BLaER1 treated with 17β-estradiol and CSF1 and Interleukin-3, amounts not matched to agents 10 nM and 100 nM (cell line): ENCODE results near the gene KRT83.

ENCODE experiments used
- H3K27ac ChIP-seq, 11 experiments: shearing (Covaris generic); formaldehyde crosslinking; 2 replicates each; pipeline ENCODE4 v1.8.1; 2022
- H3K27me3 ChIP-seq, 11 experiments: shearing (Covaris generic); formaldehyde crosslinking; 2 replicates each; pipeline ENCODE4 v1.8.1; 2022
- H3K36me3 ChIP-seq, 11 experiments: shearing (Covaris generic); formaldehyde crosslinking; 2 replicates each; pipeline ENCODE4 v1.8.1; 2022
- H3K4me1 ChIP-seq, 10 experiments: shearing (Covaris generic); formaldehyde crosslinking; 2 replicates each; pipeline ENCODE4 v1.8.1; 2022
- H3K4me2 ChIP-seq, 11 experiments: shearing (Covaris generic); formaldehyde crosslinking; 2 replicates each; pipeline ENCODE4 v1.8.1; 2022
- H3K4me3 ChIP-seq, 10 experiments: shearing (Covaris generic); formaldehyde crosslinking; 2 replicates each; pipeline ENCODE4 v1.8.1; 2022
- H3K9ac ChIP-seq, 11 experiments: shearing (Covaris generic); formaldehyde crosslinking; 2 replicates each; pipeline ENCODE4 v1.8.1; 2022
- H3K9me3 ChIP-seq, 11 experiments: shearing (Covaris generic); formaldehyde crosslinking; replicated peaks in 1 of 11; 2 replicates each; pipeline ENCODE4 v1.8.1; 2022
- H4K20me1 ChIP-seq, 11 experiments: shearing (Covaris generic); formaldehyde crosslinking; 2 replicates each; pipeline ENCODE4 v1.8.1; 2022
- Cebpa-rat ChIP-seq, 11 experiments: shearing (Covaris generic); IDR thresholded peaks; 2 replicates each; pipeline ENCODE4 v1.8.1; 2022

Gene KRT83

DNA sequence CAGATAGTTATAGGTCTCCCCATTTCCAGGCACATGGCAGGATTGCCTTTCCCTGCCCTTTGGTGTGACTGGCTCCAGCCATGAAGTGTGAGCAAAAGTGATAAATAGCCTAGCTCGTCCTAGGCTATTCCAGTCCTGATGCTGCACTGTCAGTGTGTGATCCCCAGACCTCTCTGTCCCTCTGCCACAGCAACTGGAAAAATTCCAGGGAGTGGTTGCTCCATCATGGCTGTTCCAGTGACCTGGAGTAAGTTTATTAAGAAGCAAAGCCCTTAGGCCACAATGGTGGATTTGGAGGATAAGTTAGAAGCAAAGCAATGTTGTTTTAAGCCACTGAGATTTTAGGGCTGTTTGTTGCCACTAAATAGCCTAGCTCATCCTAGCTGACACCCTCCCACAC, 9.8 kb upstream of the KRT83 start:
- no peak for TF ChIP-seq Cebpa-rat (IDR thresholded peaks at IDR 0.05)
- no peaks in the 10 kb centered on the region for H4K20me1 ChIP-seq
- no peak overlapping the region for H3K4me2 ChIP-seq
- H3K27ac ChIP-seq, result no peak overlapping the region
- no peak overlapping the region for H3K4me3 ChIP-seq
- peaks cover 5 to 11% (median 8%) of the 10 kb centered on the region in 11 experiments for H3K9me3 ChIP-seq
- no peaks in the 10 kb centered on the region; a peak in 1 of 22 replicates for H3K36me3 ChIP-seq
- peaks cover 0 to 13% (median 0%) of the 10 kb centered on the region in 10 experiments; a peak in 5 of 20 replicates for H3K4me1 ChIP-seq
- no peak overlapping the region for H3K9ac ChIP-seq
- no peaks in the 10 kb centered on the region for H3K27me3 ChIP-seq

DNA sequence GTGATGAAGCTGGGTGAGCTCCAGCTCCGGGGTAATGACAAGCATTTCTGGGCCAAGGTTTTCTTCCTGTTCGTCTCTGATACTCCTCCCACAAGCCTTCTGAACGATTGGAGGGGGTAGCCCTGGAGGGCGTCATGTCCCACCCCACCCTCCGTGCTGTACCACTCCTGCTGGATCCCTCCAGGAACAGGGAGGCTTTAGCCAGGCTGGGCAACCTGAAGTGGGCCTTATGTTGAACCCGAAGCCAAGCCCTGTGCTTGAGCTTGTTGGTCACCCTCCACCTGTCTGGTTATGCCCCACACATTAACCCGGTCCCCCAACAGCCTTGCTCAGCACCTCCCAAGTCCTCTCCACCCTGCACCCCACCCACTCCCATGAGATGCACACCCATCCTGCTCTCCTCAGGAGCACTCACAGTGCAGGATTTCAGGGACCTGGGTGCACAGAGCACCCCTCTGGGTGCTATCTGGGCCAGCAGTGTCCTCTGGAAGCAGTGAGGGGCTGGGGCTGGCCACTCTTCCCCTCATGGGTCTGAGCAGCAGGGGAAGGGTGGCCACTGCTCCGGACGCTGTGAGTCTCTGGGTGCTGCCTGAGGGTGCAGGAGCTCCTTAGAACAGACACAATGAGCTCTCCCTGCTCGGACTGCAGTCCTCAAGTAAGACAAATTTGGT, 6.8 kb upstream of the KRT83 start:
- H3K4me2 ChIP-seq, result no peak overlapping the region
- H3K9ac ChIP-seq, result no peak overlapping the region
- no peak for TF ChIP-seq Cebpa-rat (IDR thresholded peaks at IDR 0.05)
- H3K9me3 ChIP-seq, result no peaks in the 10 kb centered on the region
- H3K36me3 ChIP-seq, result no peaks in the 10 kb centered on the region
- no peaks in the 10 kb centered on the region for H4K20me1 ChIP-seq
- H3K27ac ChIP-seq, result no peak overlapping the region
- H3K27me3 ChIP-seq, result no peaks in the 10 kb centered on the region
- H3K4me1 ChIP-seq, result peaks cover 0 to 13% (median 0%) of the 10 kb centered on the region in 10 experiments; a peak in 6 of 20 replicates
- H3K4me3 ChIP-seq, result no peak overlapping the region

- Histone ChIP-seq H3K9ac (no peak overlapping the region), H3K4me1 (peaks cover 0 to 13% (median 0%) of the 10 kb centered on the region in 10 experiments; a peak in 6 of 20 replicates), H3K4me3 (no peak overlapping the region), H3K9me3 (no peaks in the 10 kb centered on the region), H3K4me2 (0 out of 22 replicates have a peak overlapping the region, but pooled peaks of 2 of the 11 experiments have one; percentile 4 to 18), H4K20me1 (no peaks in the 10 kb centered on the region), H3K27me3 (no peaks in the 10 kb centered on the region), H3K36me3 (no peaks in the 10 kb centered on the region), H3K27ac (no peak overlapping the region)
- TF ChIP-seq Cebpa-rat (IDR thresholded peaks at IDR 0.05), result no peak
Observed at GRCh38 chr12:52327052-52327829, 6.0 kb upstream of the KRT83 start.

GRCh38 chr12:52324153-52324444, 2.9 kb upstream of the KRT83 start:
- no peaks in the 10 kb centered on the region for H3K9me3 ChIP-seq
- no peaks in the 10 kb centered on the region for H4K20me1 ChIP-seq
- no peak overlapping the region for H3K9ac ChIP-seq
- no peak overlapping the region for H3K4me2 ChIP-seq
- H3K4me3 ChIP-seq, result no peak overlapping the region
- TF ChIP-seq Cebpa-rat (IDR thresholded peaks at IDR 0.05), result no peak
- peaks cover 0 to 7% (median 0%) of the 10 kb centered on the region in 10 experiments; a peak in 3 of 20 replicates for H3K4me1 ChIP-seq
- no peaks in the 10 kb centered on the region for H3K36me3 ChIP-seq
- H3K27ac ChIP-seq, result no peak overlapping the region
- no peaks in the 10 kb centered on the region for H3K27me3 ChIP-seq

- Histone ChIP-seq H4K20me1 (no peaks in the 10 kb centered on the region), H3K9ac (no peak overlapping the region), H3K4me1 (peaks cover 0 to 7% (median 0%) of the 10 kb centered on the region in 10 experiments; a peak in 3 of 20 replicates), H3K27me3 (no peaks in the 10 kb centered on the region), H3K9me3 (no peaks in the 10 kb centered on the region), H3K4me3 (no peak overlapping the region), H3K4me2 (no peak overlapping the region), H3K27ac (no peak overlapping the region), H3K36me3 (no peaks in the 10 kb centered on the region)
- no peak for TF ChIP-seq Cebpa-rat (IDR thresholded peaks at IDR 0.05)
Observed at GRCh38 chr12:52323416-52324152, 2.4 kb upstream of the KRT83 start.

- Histone ChIP-seq H3K4me2 (no peak overlapping the region), H3K9ac (no peak overlapping the region), H4K20me1 (no peaks in the 10 kb centered on the region), H3K4me1 (peaks cover 0 to 7% (median 0%) of the 10 kb centered on the region in 10 experiments; a peak in 3 of 20 replicates), H3K27me3 (no peaks in the 10 kb centered on the region), H3K36me3 (no peaks in the 10 kb centered on the region), H3K27ac (no peak overlapping the region), H3K9me3 (no peaks in the 10 kb centered on the region), H3K4me3 (no peak overlapping the region)
- no peak for TF ChIP-seq Cebpa-rat (IDR thresholded peaks at IDR 0.05)
Observed at GRCh38 chr12:52323001-52323400, 1.8 kb upstream of the KRT83 start.

DNA sequence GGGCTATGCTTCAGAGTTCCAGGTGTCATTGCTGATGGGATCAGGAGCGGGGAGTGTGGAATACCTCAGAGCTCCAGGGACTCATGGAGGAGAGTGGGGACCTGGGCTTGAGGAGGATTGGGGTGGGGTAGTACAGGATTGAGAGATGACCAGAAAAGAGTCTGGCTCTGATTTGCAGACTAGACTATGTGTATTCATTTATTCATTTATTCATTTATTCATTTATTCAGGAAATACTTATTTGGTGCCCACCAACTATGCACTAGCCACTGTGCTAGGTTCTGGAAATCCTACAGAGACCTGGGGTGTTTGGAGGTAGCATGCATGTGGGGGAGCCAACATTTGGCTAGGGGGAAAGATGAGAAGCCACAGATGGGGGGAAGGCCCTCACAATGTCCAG, 871 bp upstream of the KRT83 start:
- H3K27me3 ChIP-seq, result no peaks in the 10 kb centered on the region
- no peak overlapping the region for H3K4me2 ChIP-seq
- no peak overlapping the region for H3K27ac ChIP-seq
- TF ChIP-seq Cebpa-rat (IDR thresholded peaks at IDR 0.05), result no peak
- no peaks in the 10 kb centered on the region for H3K36me3 ChIP-seq
- H3K4me3 ChIP-seq, result no peak overlapping the region
- H3K9me3 ChIP-seq, result no peaks in the 10 kb centered on the region
- no peak overlapping the region for H3K9ac ChIP-seq
- H4K20me1 ChIP-seq, result no peaks in the 10 kb centered on the region
- peaks cover 0 to 5% (median 0%) of the 10 kb centered on the region in 10 experiments; a peak in 2 of 20 replicates for H3K4me1 ChIP-seq

DNA sequence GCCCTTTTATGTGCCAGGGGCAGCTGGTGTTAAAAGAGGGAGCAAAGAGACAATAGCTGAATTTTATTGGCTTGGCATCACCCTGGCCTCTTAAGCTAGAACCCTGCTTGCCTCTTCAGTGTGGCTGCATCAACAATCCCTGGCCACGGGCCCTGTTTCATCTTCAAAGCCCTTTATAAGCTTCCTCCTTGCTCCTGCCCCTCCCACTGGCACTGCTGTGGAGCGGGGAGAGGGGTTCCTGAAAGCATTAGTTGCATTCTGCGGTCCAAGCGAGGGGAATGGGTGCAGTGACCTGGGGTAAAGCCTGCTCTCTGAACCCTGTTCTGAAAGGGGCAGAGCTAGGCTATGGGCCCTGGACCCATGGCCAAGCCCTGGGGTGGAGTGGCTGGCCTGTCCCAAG, 220 bp upstream of the KRT83 start:
- H4K20me1 ChIP-seq, result no peaks in the 10 kb centered on the region
- no peak overlapping the region for H3K27ac ChIP-seq
- TF ChIP-seq Cebpa-rat (IDR thresholded peaks at IDR 0.05), result no peak
- H3K27me3 ChIP-seq, result no peaks in the 10 kb centered on the region
- no peak overlapping the region for H3K4me2 ChIP-seq
- H3K9me3 ChIP-seq, result no peaks in the 10 kb centered on the region
- H3K4me1 ChIP-seq, result peaks cover 0 to 5% (median 0%) of the 10 kb centered on the region in 10 experiments; a peak in 1 of 20 replicates
- no peak overlapping the region for H3K4me3 ChIP-seq
- no peaks in the 10 kb centered on the region for H3K36me3 ChIP-seq
- H3K9ac ChIP-seq, result no peak overlapping the region

- Histone ChIP-seq H3K27ac (no peak overlapping the region), H3K27me3 (no peaks in the 10 kb centered on the region), H3K9me3 (no peaks in the 10 kb centered on the region), H3K36me3 (no peaks in the 10 kb centered on the region), H3K4me3 (no peak overlapping the region), H3K9ac (no peak overlapping the region), H3K4me2 (no peak overlapping the region), H4K20me1 (no peaks in the 10 kb centered on the region), H3K4me1 (peaks cover 0 to 5% (median 0%) of the 10 kb centered on the region in 10 experiments; a peak in 1 of 20 replicates)
- no peak for TF ChIP-seq Cebpa-rat (IDR thresholded peaks at IDR 0.05)
Observed at GRCh38 chr12:52319097-52319496, 2.1 kb downstream of the KRT83 start.
